Measurements from ENCODE around the gene COPRS. TPM values are rescaled to one million over a fixed set of nuclear protein-coding genes. Genes with fewer than 3 reads are reported as not detected.

COPRS gene
- polyA plus RNA-seq, 3 donors, result 11.7 to 40.0 (median 38.9) TPM

- H4K20me1 ChIP-seq (ENCODE audit: insufficient read depth, low read length), result no peaks in the 10 kb centered on the region
- H3K27me3 Mint-ChIP-seq (ENCODE audit: low read depth in 3 of 3), result peaks cover 2 to 6% (median 3%) of the 10 kb centered on the region in 3 donors
- no peak overlapping the region for H3K9ac ChIP-seq (ENCODE audit: insufficient read depth, low read length, poor library complexity, severe bottlenecking)
- H3K27ac Mint-ChIP-seq, result peak overlapping the region in 1 of 7 donors; percentile 84
- no peak overlapping the region for H3K4me2 ChIP-seq (replicated peaks; ENCODE audit: extremely low read depth, low read length, poor library complexity, severe bottlenecking)
- peak overlapping the region in 1 of 2 donors; percentile 49 for H3K4me3 Mint-ChIP-seq
- H3K27ac ChIP-seq (ENCODE audit: low read depth in 1 of 2, low read length in 2 of 2), result no peak overlapping the region
- peaks cover 13 to 18% of the 10 kb centered on the region in 2 donors for H3K4me1 ChIP-seq (ENCODE audit: control insufficient read depth in 1 of 2, insufficient read depth in 2 of 2, low read length in 2 of 2)
- no peaks in the 10 kb centered on the region for H3K36me3 Mint-ChIP-seq
- H3K27me3 ChIP-seq (ENCODE audit: control insufficient read depth in 2 of 2, insufficient read depth in 2 of 2, low read length in 2 of 2), result no peaks in the 10 kb centered on the region
- no peak for TF ChIP-seq CTCF (IDR thresholded peaks at IDR 0.05)
- H3K79me2 ChIP-seq (ENCODE audit: insufficient read depth, low read length), result no peaks in the 10 kb centered on the region
- no peak for DNase-seq
- peaks cover 0 to 4% of the 10 kb centered on the region in 2 donors for H3K9me3 ChIP-seq (replicated peaks in 1 of 2; ENCODE audit: control insufficient read depth in 1 of 2, insufficient read depth in 1 of 2, low read length in 2 of 2)
- H2AFZ ChIP-seq (ENCODE audit: insufficient read depth, low read depth, low read length, poor library complexity, severe bottlenecking), result no peak overlapping the region
- H3K4me1 Mint-ChIP-seq, result peaks cover 18% of the 10 kb centered on the region
- no peaks in the 10 kb centered on the region for H3K36me3 ChIP-seq (replicated peaks in 1 of 2; ENCODE audit: control insufficient read depth in 1 of 2, insufficient read depth in 2 of 2, low read length in 2 of 2)
- H3K4me3 ChIP-seq (replicated peaks in 1 of 3; ENCODE audit: low read depth in 2 of 3, low read length in 3 of 3), result no peak overlapping the region
- intact Hi-C loops (cut with micrococcal nuclease), result no loop called here
- peaks cover 1 to 14% (median 7%) of the 10 kb centered on the region in 7 donors for H3K9me3 Mint-ChIP-seq
- WGBS (ENCODE audit: insufficient coverage), result 4% methylated on average over 7 of the region's 7 CpGs
Observed at GRCh38 chr17:31834448-31834847, 24.6 kb downstream of the COPRS start.

- Mint-ChIP-seq H3K36me3 (no peaks in the 10 kb centered on the region), H3K4me3 (no peak overlapping the region), H3K4me1 (peaks cover 11% of the 10 kb centered on the region), H3K27me3 (ENCODE audit: low read depth in 3 of 3) (peaks cover 1 to 6% (median 2%) of the 10 kb centered on the region in 3 donors), H3K9me3 (peaks cover 0 to 7% (median 2%) of the 10 kb centered on the region in 7 donors), H3K27ac (no peak overlapping the region)
- no peaks in the 10 kb centered on the region for H4K20me1 ChIP-seq (ENCODE audit: insufficient read depth, low read length)
- peaks cover 9 to 11% of the 10 kb centered on the region in 2 donors for H3K4me1 ChIP-seq (ENCODE audit: control insufficient read depth in 1 of 2, insufficient read depth in 2 of 2, low read length in 2 of 2)
- H3K27me3 ChIP-seq (ENCODE audit: control insufficient read depth in 2 of 2, insufficient read depth in 2 of 2, low read length in 2 of 2), result no peaks in the 10 kb centered on the region
- no peak for DNase-seq
- WGBS (ENCODE audit: insufficient coverage), result 82% methylated on average over 7 of the region's 9 CpGs
- intact Hi-C loops (cut with micrococcal nuclease), result no loop called here
- no peak for TF ChIP-seq CTCF (IDR thresholded peaks at IDR 0.05)
- H3K4me2 ChIP-seq (replicated peaks; ENCODE audit: extremely low read depth, low read length, poor library complexity, severe bottlenecking), result no peak overlapping the region
- no peaks in the 10 kb centered on the region for H3K9me3 ChIP-seq (replicated peaks in 1 of 2; ENCODE audit: control insufficient read depth in 1 of 2, insufficient read depth in 1 of 2, low read length in 2 of 2)
- H2AFZ ChIP-seq (ENCODE audit: insufficient read depth, low read depth, low read length, poor library complexity, severe bottlenecking), result no peak overlapping the region
- no peak overlapping the region for H3K27ac ChIP-seq (ENCODE audit: low read depth in 1 of 2, low read length in 2 of 2)
- H3K9ac ChIP-seq (ENCODE audit: insufficient read depth, low read length, poor library complexity, severe bottlenecking), result no peak overlapping the region
- no peak overlapping the region for H3K4me3 ChIP-seq (replicated peaks in 1 of 3; ENCODE audit: low read depth in 2 of 3, low read length in 3 of 3)
- no peaks in the 10 kb centered on the region for H3K79me2 ChIP-seq (ENCODE audit: insufficient read depth, low read length)
- no peaks in the 10 kb centered on the region for H3K36me3 ChIP-seq (replicated peaks in 1 of 2; ENCODE audit: control insufficient read depth in 1 of 2, insufficient read depth in 2 of 2, low read length in 2 of 2)
Observed at GRCh38 chr17:31832746-31833145, 26.3 kb downstream of the COPRS start.

All from CD14-positive monocyte (primary cell).